ENCODE measurements around the gene ICAM2. TPM values are rescaled to one million over a fixed set of nuclear protein-coding genes. Genes with fewer than 3 reads are reported as not detected.
A peak's percentile ranks its signal among the peaks of the same experiment; 100 is the strongest.

ICAM2 gene
- total RNA-seq, 1 experiment from 2014 or later, result 2.0 TPM

DNA sequence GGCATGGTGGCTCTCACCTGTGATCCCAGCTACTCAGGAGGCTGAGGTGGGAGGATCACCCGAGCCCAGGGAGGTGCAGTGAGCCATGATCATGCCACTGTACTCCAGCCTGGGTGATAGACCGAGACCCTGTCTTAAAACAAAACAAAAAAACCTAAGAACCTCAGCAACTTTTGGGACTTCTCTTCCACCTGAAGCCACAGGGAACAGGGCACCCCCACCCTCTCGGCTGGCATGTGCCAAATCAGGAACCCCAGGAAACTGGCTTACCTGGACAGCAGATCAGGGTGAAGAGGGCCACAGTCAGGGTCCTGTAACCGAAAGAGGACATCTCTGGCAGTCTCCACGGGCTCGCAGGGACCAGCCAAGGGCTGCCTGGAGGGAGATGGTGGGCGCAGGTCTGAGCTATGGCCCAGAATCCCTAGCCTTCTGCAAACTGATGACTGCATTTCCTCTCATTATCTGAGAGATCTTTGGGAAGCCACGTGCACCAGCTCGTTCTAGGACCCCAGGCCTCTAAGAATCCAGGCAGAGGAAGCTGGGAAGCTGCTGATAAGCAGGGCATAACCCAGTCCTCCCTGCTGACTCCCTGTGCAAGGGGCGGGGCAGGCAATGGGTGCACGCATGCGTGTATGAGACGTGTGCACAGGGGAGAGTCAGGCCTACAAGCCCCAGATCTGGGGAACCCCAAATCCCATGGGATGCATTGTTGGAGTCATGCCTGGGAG lies 13.9 kb downstream of the ICAM2 start:
- Mint-ChIP-seq H3K27ac (ENCODE audit: unreplicated experiment) (no peak overlapping the region), H3K36me3 (ENCODE audit: insufficient read depth, unreplicated experiment) (no peaks in the 10 kb centered on the region), H3K9me3 (ENCODE audit: unreplicated experiment) (no peaks in the 10 kb centered on the region), H3K27me3 (ENCODE audit: insufficient read depth, unreplicated experiment) (no peaks in the 10 kb centered on the region), H3K4me3 (ENCODE audit: unreplicated experiment) (no peak overlapping the region), H3K4me1 (ENCODE audit: low read depth, unreplicated experiment) (no peaks in the 10 kb centered on the region)
- no peaks in the 10 kb centered on the region; the same call in 1 of the 2 replicates for H3K27me3 ChIP-seq (replicated peaks; ENCODE audit: control insufficient read depth, insufficient read depth, low read length)
- TF ChIP-seq, protein P1, sequence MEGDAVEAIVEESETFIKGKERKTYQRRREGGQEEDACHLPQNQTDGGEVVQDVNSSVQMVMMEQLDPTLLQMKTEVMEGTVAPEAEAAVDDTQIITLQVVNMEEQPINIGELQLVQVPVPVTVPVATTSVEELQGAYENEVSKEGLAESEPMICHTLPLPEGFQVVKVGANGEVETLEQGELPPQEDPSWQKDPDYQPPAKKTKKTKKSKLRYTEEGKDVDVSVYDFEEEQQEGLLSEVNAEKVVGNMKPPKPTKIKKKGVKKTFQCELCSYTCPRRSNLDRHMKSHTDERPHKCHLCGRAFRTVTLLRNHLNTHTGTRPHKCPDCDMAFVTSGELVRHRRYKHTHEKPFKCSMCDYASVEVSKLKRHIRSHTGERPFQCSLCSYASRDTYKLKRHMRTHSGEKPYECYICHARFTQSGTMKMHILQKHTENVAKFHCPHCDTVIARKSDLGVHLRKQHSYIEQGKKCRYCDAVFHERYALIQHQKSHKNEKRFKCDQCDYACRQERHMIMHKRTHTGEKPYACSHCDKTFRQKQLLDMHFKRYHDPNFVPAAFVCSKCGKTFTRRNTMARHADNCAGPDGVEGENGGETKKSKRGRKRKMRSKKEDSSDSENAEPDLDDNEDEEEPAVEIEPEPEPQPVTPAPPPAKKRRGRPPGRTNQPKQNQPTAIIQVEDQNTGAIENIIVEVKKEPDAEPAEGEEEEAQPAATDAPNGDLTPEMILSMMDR (IDR thresholded peaks at IDR 0.05; ENCODE audit: insufficient read depth in 1 of 2, low read depth in 1 of 2, low read length in 1 of 2, severe bottlenecking in 1 of 2, unreplicated experiment in 1 of 2), result no peak
- H3K4me3 ChIP-seq (ENCODE audit: low read depth, low read length), result no peak overlapping the region
- H3K36me3 ChIP-seq (ENCODE audit: control insufficient read depth, insufficient read depth, low read length), result no peaks in the 10 kb centered on the region
- intact Hi-C loops (cut with micrococcal nuclease; ENCODE audit: unreplicated experiment), result no loop called here
- no peaks in the 10 kb centered on the region for H3K4me1 ChIP-seq
- peaks cover 5% of the 10 kb centered on the region; the same call in 1 of the 2 replicates for H3K9me3 ChIP-seq
- ChIA-PET CTCF (interaction anchor here (0.6 to 1.4 kb wide), 3 partner anchors 23 to 596 kb away, joined by 3 to 7 read pairs (median 5); no protein-coding TSS in a partner anchor), POLR2A (no interaction called here)
- no TSS peak for BruUV-seq (replicated peaks)
- peak in 1 of 2 experiments; percentile 33 for DNase-seq

DNA sequence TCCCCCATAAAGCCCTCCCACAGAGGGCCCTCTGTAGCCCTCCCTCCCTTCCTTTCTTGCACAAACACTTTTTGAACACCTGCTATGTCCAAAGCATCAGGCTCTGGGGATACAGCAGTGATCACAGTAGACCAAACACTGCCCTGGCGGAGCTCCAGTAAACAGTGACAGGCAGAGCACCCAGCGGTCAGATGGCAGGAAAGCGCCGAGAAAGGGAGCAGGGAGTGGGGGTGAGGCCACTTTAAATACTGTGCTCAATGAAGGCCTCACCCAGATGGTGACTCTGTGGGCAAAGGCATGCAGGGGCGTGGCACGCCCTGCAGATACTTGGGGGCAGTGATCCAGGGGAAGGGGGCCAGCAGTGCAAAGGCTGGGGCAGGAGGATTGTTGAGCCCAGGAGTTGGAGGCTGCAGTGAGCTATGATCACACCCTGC lies 14.7 kb downstream of the ICAM2 start:
- intact Hi-C loops (cut with micrococcal nuclease; ENCODE audit: unreplicated experiment), result no loop called here
- no TSS peak for BruUV-seq (replicated peaks)
- peaks cover 5% of the 10 kb centered on the region; the same call in 1 of the 2 replicates for H3K9me3 ChIP-seq
- H3K27me3 Mint-ChIP-seq (ENCODE audit: insufficient read depth, unreplicated experiment), result no peaks in the 10 kb centered on the region
- no peaks in the 10 kb centered on the region for H3K36me3 Mint-ChIP-seq (ENCODE audit: insufficient read depth, unreplicated experiment)
- no peaks in the 10 kb centered on the region; the same call in 1 of the 2 replicates for H3K27me3 ChIP-seq (replicated peaks; ENCODE audit: control insufficient read depth, insufficient read depth, low read length)
- H3K27ac Mint-ChIP-seq (ENCODE audit: unreplicated experiment), result no peak overlapping the region
- H3K4me3 ChIP-seq (ENCODE audit: low read depth, low read length), result no peak overlapping the region
- peak in 1 of 2 experiments; percentile 28 for DNase-seq
- no peak overlapping the region for H3K4me3 Mint-ChIP-seq (ENCODE audit: unreplicated experiment)
- ChIA-PET POLR2A (no interaction called here), CTCF (no interaction called here)
- H3K4me1 ChIP-seq, result no peaks in the 10 kb centered on the region
- TF ChIP-seq, protein P1 (IDR thresholded peaks at IDR 0.05; ENCODE audit: insufficient read depth in 1 of 2, low read depth in 1 of 2, low read length in 1 of 2, severe bottlenecking in 1 of 2, unreplicated experiment in 1 of 2), result no peak
- H3K9me3 Mint-ChIP-seq (ENCODE audit: unreplicated experiment), result no peaks in the 10 kb centered on the region
- no peaks in the 10 kb centered on the region for H3K36me3 ChIP-seq (ENCODE audit: control insufficient read depth, insufficient read depth, low read length)
- no peaks in the 10 kb centered on the region for H3K4me1 Mint-ChIP-seq (ENCODE audit: low read depth, unreplicated experiment)

DNA sequence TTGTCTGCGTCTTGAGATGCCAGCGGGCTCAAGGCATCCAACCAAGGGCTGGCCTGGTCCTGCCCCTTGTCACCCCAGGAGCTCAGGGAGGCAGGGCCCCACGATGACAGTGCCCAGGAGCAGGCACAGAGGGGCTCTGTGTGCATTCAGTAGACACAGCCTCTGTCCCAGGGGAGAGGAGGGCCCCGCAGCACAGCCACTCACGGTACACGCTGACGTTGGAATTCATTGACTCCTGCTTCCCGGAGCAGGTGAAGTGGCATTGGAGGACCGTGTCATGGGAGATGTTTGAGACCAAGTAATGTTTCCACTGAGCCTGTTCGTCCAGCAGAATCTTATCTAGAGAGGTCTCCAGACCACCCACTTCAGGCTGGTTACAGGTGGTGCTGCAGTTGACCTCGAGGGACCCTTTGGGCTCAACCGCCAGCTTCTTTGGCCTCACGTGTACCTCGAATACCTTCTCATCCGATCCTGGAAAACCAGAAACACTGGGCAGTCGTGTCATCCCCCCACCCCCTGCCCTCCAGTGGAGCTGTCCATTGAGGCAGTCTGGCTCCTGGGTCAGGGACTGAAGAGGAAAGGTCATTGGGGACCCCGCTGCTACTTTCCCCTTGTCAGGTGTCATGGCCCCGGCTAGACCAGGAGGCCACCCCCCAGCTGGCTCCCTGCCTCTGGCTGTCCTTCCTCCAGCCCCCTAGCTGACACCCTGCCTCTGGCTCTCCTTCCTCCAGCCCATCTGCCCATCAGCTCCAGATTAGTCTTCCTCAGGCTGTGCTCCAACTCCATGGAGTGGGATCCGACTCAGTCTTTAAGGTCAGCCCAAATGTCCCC lies 15.3 kb downstream of the ICAM2 start:
- Histone ChIP-seq H3K4me1 (no peaks in the 10 kb centered on the region), H3K36me3 (ENCODE audit: control insufficient read depth, insufficient read depth, low read length) (no peaks in the 10 kb centered on the region), H3K27me3 (replicated peaks; ENCODE audit: control insufficient read depth, insufficient read depth, low read length) (no peaks in the 10 kb centered on the region; the same call in 1 of the 2 replicates), H3K4me3 (ENCODE audit: low read depth, low read length) (no peak overlapping the region), H3K9me3 (peaks cover 5% of the 10 kb centered on the region; the same call in 1 of the 2 replicates)
- Mint-ChIP-seq H3K4me3 (ENCODE audit: unreplicated experiment) (no peak overlapping the region), H3K9me3 (ENCODE audit: unreplicated experiment) (no peaks in the 10 kb centered on the region), H3K36me3 (ENCODE audit: insufficient read depth, unreplicated experiment) (no peaks in the 10 kb centered on the region), H3K27ac (ENCODE audit: unreplicated experiment) (no peak overlapping the region), H3K4me1 (ENCODE audit: low read depth, unreplicated experiment) (no peaks in the 10 kb centered on the region), H3K27me3 (ENCODE audit: insufficient read depth, unreplicated experiment) (no peaks in the 10 kb centered on the region)
- ChIA-PET POLR2A (no interaction called here), CTCF (no interaction called here)
- TF ChIP-seq, protein P1 (IDR thresholded peaks at IDR 0.05; ENCODE audit: insufficient read depth in 1 of 2, low read depth in 1 of 2, low read length in 1 of 2, severe bottlenecking in 1 of 2, unreplicated experiment in 1 of 2), result no peak
- BruUV-seq (replicated peaks), result no TSS peak
- DNase-seq, result peak in 1 of 2 experiments; percentile 21
- intact Hi-C loops (cut with micrococcal nuclease; ENCODE audit: unreplicated experiment), result no loop called here
